Fibroblast of lung (primary cell): ENCODE measurements around the gene CAPRIN1. TPM values are rescaled to one million over a fixed set of nuclear protein-coding genes. Genes with fewer than 3 reads are reported as not detected.
A peak's percentile ranks its signal among the peaks of the same experiment; 100 is the strongest.

Source experiments
- DNase-seq, 2 donors: peaks; one replicate each; pipeline versions ENCODE4 v3.0.0 to v3.0.0-alpha.2; 2010; ENCODE audit warnings: low read depth in 2 of 2
- H2AFZ ChIP-seq: 2 replicates; pipeline ENCODE4 v1.5.1; 2012; ENCODE audit warnings: low read length, control low read depth, inconsistent platforms
- H3K27ac ChIP-seq: 2 replicates; pipeline ENCODE4 v1.5.1; 2011; ENCODE audit warnings: low read length, control low read depth; ENCODE audit not compliant: insufficient read depth
- H3K27me3 ChIP-seq: 2 replicates; pipeline ENCODE4 v1.5.1; 2011; ENCODE audit warnings: mild to moderate bottlenecking, low read length; ENCODE audit not compliant: control insufficient read depth, insufficient read depth
- H3K36me3 ChIP-seq: 2 replicates; pipeline ENCODE4 v1.5.1; 2011; ENCODE audit warnings: low read length; ENCODE audit not compliant: control insufficient read depth, insufficient read depth
- H3K4me1 ChIP-seq: 2 replicates; pipeline ENCODE4 v1.5.1; 2011; ENCODE audit warnings: low read length; ENCODE audit not compliant: control insufficient read depth, insufficient read depth; ENCODE audit errors: extremely low read depth
- H3K4me2 ChIP-seq: 2 replicates; pipeline ENCODE4 v1.5.1; 2011; ENCODE audit warnings: low read length, control low read depth; ENCODE audit not compliant: insufficient read depth; ENCODE audit errors: extremely low read depth
- H3K4me3 ChIP-seq, 4 experiments: fragments of 200-600 bp in 1 of 4; sonication (generic) in 1 of 4; replicated peaks in 1 of 4; 2 replicates each; pipeline ENCODE4 v1.5.1; 2011 to 2016; ENCODE audit warnings: low read length in 4 of 4, low read depth in 3 of 4, mild to moderate bottlenecking in 3 of 4, control low read depth in 2 of 4, inconsistent platforms in 1 of 4, mixed read lengths in 1 of 4; ENCODE audit not compliant: insufficient read depth in 1 of 4; ENCODE audit errors: control extremely low read depth in 1 of 4
- H3K79me2 ChIP-seq: 2 replicates; pipeline ENCODE4 v1.5.1; 2012; ENCODE audit warnings: mild to moderate bottlenecking, low read length, inconsistent platforms; ENCODE audit not compliant: control insufficient read depth, insufficient read depth
- H3K9ac ChIP-seq: 2 replicates; pipeline ENCODE4 v1.5.1; 2011; ENCODE audit warnings: mild to moderate bottlenecking, low read length, control low read depth; ENCODE audit not compliant: insufficient read depth
- H3K9me3 ChIP-seq: 2 replicates; pipeline ENCODE4 v1.5.1; 2012; ENCODE audit warnings: low read depth, low read length; ENCODE audit not compliant: control insufficient read depth, insufficient read depth
- H4K20me1 ChIP-seq: 2 replicates; pipeline ENCODE4 v1.5.1; 2011; ENCODE audit warnings: low read length; ENCODE audit not compliant: control insufficient read depth, insufficient read depth; ENCODE audit errors: extremely low read depth
- EZH2 ChIP-seq: IDR thresholded peaks from 2 replicates; pipeline ENCODE4 v1.5.1; 2012; ENCODE audit warnings: low read length, control low read depth, mild to moderate bottlenecking; ENCODE audit errors: missing control alignments
- polyA plus RNA-seq, 2 donors: library from polyadenylated mRNA; depleted of rRNA in 1 of 2; stranded (reverse) in 1 of 2; unstranded in 1 of 2; fragments of >200 nt; gene quantifications; 2 replicates each; pipeline ENCODE4 v1.2.1, GENCODE V29; 2011 to 2012; ENCODE audit warnings: missing spikeins in 1 of 2
- total RNA-seq: library from RNA; depleted of rRNA; stranded (reverse); fragments of >200 nt; gene quantifications from 2 replicates; pipeline ENCODE4 v1.2.1, GENCODE V29; 2014
- TF ChIP-seq, protein P1 (sequence below), 2 donors: IDR thresholded peaks in 1 of 2; conservative IDR thresholded peaks in 1 of 2; 1 replicate in 1 of 2; 2 replicates in 1 of 2; pipeline ENCODE4 v1.5.1; 2011 to 2012; ENCODE audit warnings: low read length in 2 of 2, control low read depth in 1 of 2, inconsistent platforms in 1 of 2, low read depth in 1 of 2, mild to moderate bottlenecking in 1 of 2

Gene CAPRIN1
- total and polyA plus RNA-seq, 2 donors (not counting 1 experiment from before 2014, with no cell fraction given) = 203 to 220 TPM

DNA sequence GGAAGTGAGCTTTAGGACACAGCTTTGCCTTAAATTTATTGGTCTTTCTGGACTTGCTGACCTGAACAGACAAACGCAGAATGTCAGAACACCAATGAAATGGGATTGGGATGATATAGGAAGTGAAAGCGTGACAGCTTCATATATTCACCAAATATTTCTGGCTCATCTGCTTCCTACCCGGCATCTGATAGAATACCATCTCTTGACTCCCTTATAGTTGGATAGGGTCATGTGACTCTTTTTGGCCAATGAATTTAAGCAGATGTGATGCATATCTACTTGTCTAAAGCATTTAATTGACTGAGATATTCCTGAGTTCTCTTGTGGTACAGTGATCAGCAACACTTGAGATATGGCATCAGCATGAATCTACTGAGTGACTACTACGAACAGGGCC, 2.5 kb upstream of the CAPRIN1 start:
- Histone ChIP-seq H3K9ac (no peak overlapping the region), H3K27ac (no peak overlapping the region), H2AFZ (no peak overlapping the region), H3K4me3 (no peak overlapping the region), H3K36me3 (peaks cover 2% of the 10 kb centered on the region), H3K27me3 (no peaks in the 10 kb centered on the region), H3K9me3 (no peaks in the 10 kb centered on the region), H3K4me1 (no peaks in the 10 kb centered on the region), H4K20me1 (peaks cover 2% of the 10 kb centered on the region), H3K79me2 (peaks cover 19% of the 10 kb centered on the region), H3K4me2 (no peak overlapping the region)
- no peak for DNase-seq
- TF ChIP-seq, protein P1, sequence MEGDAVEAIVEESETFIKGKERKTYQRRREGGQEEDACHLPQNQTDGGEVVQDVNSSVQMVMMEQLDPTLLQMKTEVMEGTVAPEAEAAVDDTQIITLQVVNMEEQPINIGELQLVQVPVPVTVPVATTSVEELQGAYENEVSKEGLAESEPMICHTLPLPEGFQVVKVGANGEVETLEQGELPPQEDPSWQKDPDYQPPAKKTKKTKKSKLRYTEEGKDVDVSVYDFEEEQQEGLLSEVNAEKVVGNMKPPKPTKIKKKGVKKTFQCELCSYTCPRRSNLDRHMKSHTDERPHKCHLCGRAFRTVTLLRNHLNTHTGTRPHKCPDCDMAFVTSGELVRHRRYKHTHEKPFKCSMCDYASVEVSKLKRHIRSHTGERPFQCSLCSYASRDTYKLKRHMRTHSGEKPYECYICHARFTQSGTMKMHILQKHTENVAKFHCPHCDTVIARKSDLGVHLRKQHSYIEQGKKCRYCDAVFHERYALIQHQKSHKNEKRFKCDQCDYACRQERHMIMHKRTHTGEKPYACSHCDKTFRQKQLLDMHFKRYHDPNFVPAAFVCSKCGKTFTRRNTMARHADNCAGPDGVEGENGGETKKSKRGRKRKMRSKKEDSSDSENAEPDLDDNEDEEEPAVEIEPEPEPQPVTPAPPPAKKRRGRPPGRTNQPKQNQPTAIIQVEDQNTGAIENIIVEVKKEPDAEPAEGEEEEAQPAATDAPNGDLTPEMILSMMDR (conservative IDR thresholded peaks at IDR 0.05 in 1 of 2, IDR thresholded peaks at IDR 0.05 in 1 of 2; ENCODE audit: low read depth in 1 of 2, low read length in 2 of 2) = no peak
- no peak for TF ChIP-seq EZH2

DNA sequence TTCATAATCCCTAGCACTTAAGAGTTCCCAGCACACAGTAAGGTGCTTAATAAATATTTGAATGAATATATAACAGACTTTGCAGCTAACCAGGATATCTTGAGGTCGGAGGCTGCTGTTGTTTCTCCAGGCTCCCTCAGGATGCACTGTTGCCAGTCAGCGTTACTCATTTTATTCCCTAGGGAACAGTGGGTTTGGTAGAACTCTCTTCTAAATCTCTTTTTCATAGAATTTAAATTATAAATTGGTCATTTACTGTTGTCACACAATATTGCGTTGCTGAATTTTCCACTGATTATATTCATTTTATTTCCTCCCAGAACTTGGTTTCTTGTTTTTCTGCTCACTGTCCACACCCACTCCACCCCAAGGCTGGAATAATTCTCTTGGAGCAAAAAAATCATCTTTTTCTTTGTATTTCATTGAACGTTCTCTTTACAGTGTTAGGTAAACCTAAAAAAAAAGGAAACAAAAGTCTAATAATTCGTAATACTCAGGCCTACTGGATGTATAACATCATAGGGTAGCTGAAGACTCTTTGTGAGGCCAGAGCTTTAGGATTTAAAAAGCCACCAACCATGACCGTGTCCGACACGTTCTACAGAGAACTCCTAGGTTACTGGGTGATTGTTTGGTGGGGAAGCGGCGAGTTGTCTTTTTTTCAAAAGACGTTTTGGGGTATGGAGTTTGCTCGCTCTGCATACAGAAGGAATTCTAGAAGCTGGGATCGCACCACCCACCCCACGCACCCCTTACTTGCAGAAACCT, 766 bp upstream of the CAPRIN1 start:
- peak overlapping the region; percentile 98 for H3K27ac ChIP-seq
- peak overlapping the region; percentile 34 to 73 (median 71) for H3K4me3 ChIP-seq
- DNase-seq = peak; percentile 38 to 44
- H3K4me2 ChIP-seq = peak overlapping the region; percentile 76
- H3K27me3 ChIP-seq = no peaks in the 10 kb centered on the region
- H3K36me3 ChIP-seq = peaks cover 2% of the 10 kb centered on the region
- peaks cover 3% of the 10 kb centered on the region for H3K4me1 ChIP-seq
- H4K20me1 ChIP-seq = peaks cover 5% of the 10 kb centered on the region
- TF ChIP-seq, protein P1 (conservative IDR thresholded peaks at IDR 0.05 in 1 of 2, IDR thresholded peaks at IDR 0.05 in 1 of 2; ENCODE audit: low read depth in 1 of 2, low read length in 2 of 2) = no peak
- no peak for TF ChIP-seq EZH2
- peaks cover 36% of the 10 kb centered on the region for H3K79me2 ChIP-seq
- peak overlapping the region; percentile 99 for H3K9ac ChIP-seq
- peak overlapping the region; percentile 28 for H2AFZ ChIP-seq
- no peaks in the 10 kb centered on the region for H3K9me3 ChIP-seq

DNA sequence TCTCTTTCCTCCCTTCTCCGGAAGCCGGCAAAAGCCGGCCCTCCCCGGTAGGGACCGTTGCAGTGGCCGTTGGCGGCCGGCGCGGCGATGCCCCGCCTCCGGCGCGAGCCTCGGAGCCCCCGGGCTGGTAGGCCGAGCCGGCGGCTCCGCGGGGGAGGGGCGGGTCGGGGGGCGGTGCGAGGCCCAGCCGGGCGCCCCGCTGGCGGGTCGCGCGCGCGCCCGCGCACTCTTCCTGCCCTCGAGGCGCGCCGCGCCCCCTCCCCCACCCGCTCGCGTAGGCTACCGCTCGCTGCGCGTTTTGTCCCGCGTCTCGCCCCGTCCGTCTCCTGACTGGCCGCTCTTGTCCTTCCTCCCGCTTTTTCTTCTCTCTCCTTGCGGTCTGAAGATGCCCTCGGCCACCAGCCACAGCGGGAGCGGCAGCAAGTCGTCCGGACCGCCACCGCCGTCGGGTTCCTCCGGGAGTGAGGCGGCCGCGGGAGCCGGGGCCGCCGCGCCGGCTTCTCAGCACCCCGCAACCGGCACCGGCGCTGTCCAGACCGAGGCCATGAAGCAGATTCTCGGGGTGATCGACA, 591 bp downstream of the CAPRIN1 start:
- Histone ChIP-seq H3K4me1 (peaks cover 5% of the 10 kb centered on the region), H3K4me2 (peak overlapping the region; percentile 90)

More for the DNA sequence above, 591 bp downstream of the CAPRIN1 start:
- Histone ChIP-seq H3K9ac (peak overlapping the region; percentile 99), H2AFZ (peak overlapping the region; percentile 11), H4K20me1 (peaks cover 8% of the 10 kb centered on the region), H3K36me3 (peaks cover 2% of the 10 kb centered on the region), H3K27me3 (no peaks in the 10 kb centered on the region), H3K27ac (peak overlapping the region; percentile 98), H3K79me2 (peaks cover 50% of the 10 kb centered on the region), H3K4me3 (peak overlapping the region; percentile 71 to 89 (median 78)), H3K9me3 (no peaks in the 10 kb centered on the region)
- DNase-seq = peak; percentile 83 to 86
- TF ChIP-seq, protein P1 (conservative IDR thresholded peaks at IDR 0.05 in 1 of 2, IDR thresholded peaks at IDR 0.05 in 1 of 2; ENCODE audit: low read depth in 1 of 2, low read length in 2 of 2) = no peak
- no peak for TF ChIP-seq EZH2
